ENCODE results near the gene EIF2AK3. TPM values are rescaled to one million over a fixed set of nuclear protein-coding genes. Genes with fewer than 3 reads are reported as not detected.

EIF2AK3 gene
- total and polyA plus RNA-seq, 2 donors from 2014 or later, result 5.7 to 20.8 TPM

DNA sequence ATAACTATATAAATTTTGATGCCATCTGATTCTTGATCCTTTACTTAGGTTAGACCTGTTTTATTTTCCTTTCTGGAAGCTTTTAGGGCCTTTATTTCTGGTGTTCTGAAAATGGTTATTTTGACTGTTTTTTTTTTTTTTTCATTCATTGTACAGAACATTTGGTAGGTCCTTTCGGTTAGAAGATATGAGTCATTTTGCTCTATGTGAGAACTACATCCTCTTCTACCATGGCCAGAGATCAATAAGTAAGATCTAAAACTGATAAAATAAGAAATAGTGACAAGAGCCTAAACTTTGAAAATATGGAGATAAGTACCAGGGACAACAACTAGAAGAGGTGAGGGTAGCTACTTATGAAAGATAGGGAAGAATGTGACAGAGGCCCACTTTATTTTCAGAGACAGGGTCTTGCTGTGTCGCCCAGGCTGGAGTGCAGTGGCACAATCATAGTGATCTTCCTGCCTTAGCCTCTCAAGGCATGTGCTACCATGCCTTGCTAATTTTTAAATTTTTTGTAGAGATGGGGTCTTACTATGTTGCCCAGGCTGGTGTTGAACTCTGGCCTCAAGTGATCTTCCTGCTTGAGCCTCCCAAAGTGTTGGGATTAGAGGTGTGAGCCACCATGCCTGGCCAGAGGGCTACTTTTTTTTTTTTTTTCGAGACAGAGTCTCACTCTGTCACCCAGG, 66.5 kb downstream of the EIF2AK3 start:
- peaks cover 0 to 9% (median 8%) of the 10 kb centered on the region in 3 donors for H3K36me3 ChIP-seq (ENCODE audit: control insufficient read depth in 2 of 3, insufficient read depth in 3 of 3, low read length in 3 of 3)

DNA sequence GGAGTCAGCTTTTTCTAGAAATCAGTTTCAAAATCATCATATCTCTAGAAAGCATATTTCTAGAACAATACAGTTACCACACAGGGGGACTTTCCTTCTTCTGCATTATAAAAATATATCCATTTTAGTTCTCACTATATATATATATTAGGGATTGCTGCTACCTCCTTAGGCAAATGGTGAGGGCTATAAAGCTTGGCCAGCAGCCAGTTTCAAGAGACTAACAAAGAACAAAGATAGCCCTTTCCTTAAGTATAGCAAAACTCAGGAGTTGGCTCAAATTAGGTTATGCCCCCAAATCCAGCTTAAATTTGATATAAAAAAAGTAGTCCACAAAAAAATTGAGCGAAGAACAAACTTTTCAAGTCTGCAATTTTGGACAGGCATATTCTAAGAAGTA, 70.0 kb downstream of the EIF2AK3 start:
- peaks cover 0 to 9% (median 8%) of the 10 kb centered on the region in 3 donors for H3K36me3 ChIP-seq (ENCODE audit: control insufficient read depth in 2 of 3, insufficient read depth in 3 of 3, low read length in 3 of 3)
- no peak overlapping the region for H3K4me3 ChIP-seq (ENCODE audit: low read length in 3 of 3)
- FAIRE-seq, result no peak

More for the DNA sequence above, 66.5 kb downstream of the EIF2AK3 start:
- no peaks in the 10 kb centered on the region for H3K9me3 ChIP-seq (ENCODE audit: control insufficient read depth in 2 of 3, insufficient read depth in 1 of 3, low read length in 3 of 3)
- FAIRE-seq (no peak), DNase-seq (no peak)
- TF ChIP-seq, protein P1, sequence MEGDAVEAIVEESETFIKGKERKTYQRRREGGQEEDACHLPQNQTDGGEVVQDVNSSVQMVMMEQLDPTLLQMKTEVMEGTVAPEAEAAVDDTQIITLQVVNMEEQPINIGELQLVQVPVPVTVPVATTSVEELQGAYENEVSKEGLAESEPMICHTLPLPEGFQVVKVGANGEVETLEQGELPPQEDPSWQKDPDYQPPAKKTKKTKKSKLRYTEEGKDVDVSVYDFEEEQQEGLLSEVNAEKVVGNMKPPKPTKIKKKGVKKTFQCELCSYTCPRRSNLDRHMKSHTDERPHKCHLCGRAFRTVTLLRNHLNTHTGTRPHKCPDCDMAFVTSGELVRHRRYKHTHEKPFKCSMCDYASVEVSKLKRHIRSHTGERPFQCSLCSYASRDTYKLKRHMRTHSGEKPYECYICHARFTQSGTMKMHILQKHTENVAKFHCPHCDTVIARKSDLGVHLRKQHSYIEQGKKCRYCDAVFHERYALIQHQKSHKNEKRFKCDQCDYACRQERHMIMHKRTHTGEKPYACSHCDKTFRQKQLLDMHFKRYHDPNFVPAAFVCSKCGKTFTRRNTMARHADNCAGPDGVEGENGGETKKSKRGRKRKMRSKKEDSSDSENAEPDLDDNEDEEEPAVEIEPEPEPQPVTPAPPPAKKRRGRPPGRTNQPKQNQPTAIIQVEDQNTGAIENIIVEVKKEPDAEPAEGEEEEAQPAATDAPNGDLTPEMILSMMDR (IDR thresholded peaks at IDR 0.05; ENCODE audit: borderline replicate concordance, extremely low read depth, insufficient read depth), result no peak
- intact Hi-C loops (cut with DNase I), result no loop called here
- H3K4me1 ChIP-seq (ENCODE audit: control insufficient read depth in 2 of 3, insufficient read depth in 2 of 3, low read depth in 1 of 3, low read length in 3 of 3), result no peaks in the 10 kb centered on the region
- no peak overlapping the region for H3K27ac ChIP-seq (ENCODE audit: low read depth in 2 of 2, low read length in 2 of 2)
- H3K27me3 ChIP-seq (ENCODE audit: control insufficient read depth, insufficient read depth, low read length), result no peaks in the 10 kb centered on the region
- H3K4me3 ChIP-seq (ENCODE audit: low read length in 3 of 3), result no peak overlapping the region
- H3K9ac ChIP-seq (ENCODE audit: low read length in 3 of 3), result no peak overlapping the region

DNA sequence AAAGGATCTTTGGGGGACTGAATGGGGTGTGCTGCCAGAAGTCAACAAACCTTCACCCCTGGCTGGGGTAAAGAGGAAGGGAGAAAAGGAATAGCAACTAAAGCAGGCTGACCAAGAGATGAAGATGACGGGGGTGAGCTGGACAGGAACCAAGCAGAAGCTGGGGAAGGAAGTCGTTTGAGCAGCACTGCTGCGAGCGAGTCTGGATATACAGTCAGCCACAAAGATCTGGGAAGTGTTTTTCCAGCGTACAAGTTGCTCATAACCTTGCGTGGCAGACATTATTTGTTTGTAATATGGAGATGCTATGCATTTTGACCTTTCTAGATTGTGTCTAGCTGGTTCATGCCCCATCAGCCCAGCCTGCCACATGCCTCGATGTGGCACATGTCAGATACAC, 71.2 kb downstream of the EIF2AK3 start:
- no peak for DNase-seq
- Histone ChIP-seq H3K27me3 (ENCODE audit: control insufficient read depth, insufficient read depth, low read length) (no peaks in the 10 kb centered on the region), H3K36me3 (ENCODE audit: control insufficient read depth in 2 of 3, insufficient read depth in 3 of 3, low read length in 3 of 3) (peaks cover 0 to 8% (median 6%) of the 10 kb centered on the region in 3 donors), H3K9me3 (ENCODE audit: control insufficient read depth in 2 of 3, insufficient read depth in 1 of 3, low read length in 3 of 3) (no peaks in the 10 kb centered on the region), H3K4me3 (ENCODE audit: low read length in 3 of 3) (no peak overlapping the region), H3K9ac (ENCODE audit: low read length in 3 of 3) (no peak overlapping the region), H3K4me1 (ENCODE audit: control insufficient read depth in 2 of 3, insufficient read depth in 2 of 3, low read depth in 1 of 3, low read length in 3 of 3) (no peaks in the 10 kb centered on the region), H3K27ac (ENCODE audit: low read depth in 2 of 2, low read length in 2 of 2) (no peak overlapping the region)
- intact Hi-C loops (cut with DNase I), result no loop called here
- TF ChIP-seq, protein P1 (IDR thresholded peaks at IDR 0.05; ENCODE audit: borderline replicate concordance, extremely low read depth, insufficient read depth), result no peak
- no peak for FAIRE-seq

More for the DNA sequence above, 70.0 kb downstream of the EIF2AK3 start:
- Histone ChIP-seq H3K27ac (ENCODE audit: low read depth in 2 of 2, low read length in 2 of 2) (no peak overlapping the region), H3K9ac (ENCODE audit: low read length in 3 of 3) (no peak overlapping the region), H3K4me1 (ENCODE audit: control insufficient read depth in 2 of 3, insufficient read depth in 2 of 3, low read depth in 1 of 3, low read length in 3 of 3) (no peaks in the 10 kb centered on the region), H3K27me3 (ENCODE audit: control insufficient read depth, insufficient read depth, low read length) (no peaks in the 10 kb centered on the region), H3K9me3 (ENCODE audit: control insufficient read depth in 2 of 3, insufficient read depth in 1 of 3, low read length in 3 of 3) (no peaks in the 10 kb centered on the region)
- DNase-seq, result no peak
- TF ChIP-seq, protein P1 (IDR thresholded peaks at IDR 0.05; ENCODE audit: borderline replicate concordance, extremely low read depth, insufficient read depth), result no peak
- intact Hi-C loops (cut with DNase I), result no loop called here
